Measurements from ENCODE around the gene PCDHA10. TPM values are rescaled to one million over a fixed set of nuclear protein-coding genes. Genes with fewer than 3 reads are reported as not detected.

The PCDHA10 gene
- total RNA-seq, 4 donors from 2014 or later = under 0.01 to 0.15 (median 0.08) TPM

Other genes starting within 250 kb of the PCDHA10 start
- 10 to 100 TPM in 3 of 4 donors, 1 to 10 TPM in 1; 7.6 to 58.1 (median 30.9) TPM for gene CD14, start 222.7 kb upstream of the PCDHA10 start, total RNA-seq
- gene TMCO6, start 216.4 kb upstream of the PCDHA10 start, total RNA-seq = 10 to 100 TPM; 18.4 to 46.7 (median 28.2) TPM
- 10 to 100 TPM; 31.3 to 56.3 (median 42.5) TPM for gene NDUFA2, start 208.3 kb upstream of the PCDHA10 start, total RNA-seq
- 100 to 1,000 TPM in 1 of 4 donors, 10 to 100 TPM in 3; 44.9 to 110 (median 79.8) TPM for gene IK, start 208.1 kb upstream of the PCDHA10 start, total RNA-seq
- gene WDR55, start 191.0 kb upstream of the PCDHA10 start, total RNA-seq = 10 to 100 TPM; 24.2 to 29.5 (median 25.4) TPM
- gene DND1, start 182.3 kb upstream of the PCDHA10 start, total RNA-seq = under 1 TPM in 2 of 4 donors, not detected in 2; 0.19 to 0.75 TPM
- 10 to 100 TPM; 44.3 to 74.0 (median 62.9) TPM for gene HARS1, start 164.5 kb upstream of the PCDHA10 start, total RNA-seq
- gene HARS2, start 164.4 kb upstream of the PCDHA10 start, total RNA-seq = 10 to 100 TPM; 13.3 to 24.2 (median 22.8) TPM
- gene ZMAT2, start 155.4 kb upstream of the PCDHA10 start, total RNA-seq = 10 to 100 TPM; 25.2 to 52.4 (median 41.3) TPM
- not detected for gene PCDHA1, start 69.8 kb upstream of the PCDHA10 start, total RNA-seq
- not detected for gene PCDHA2, start 61.0 kb upstream of the PCDHA10 start, total RNA-seq
- under 1 TPM in 3 of 4 donors, not detected in 1; 0.09 to 0.19 (median 0.18) TPM for gene PCDHA3, start 54.8 kb upstream of the PCDHA10 start, total RNA-seq
- gene PCDHA4, start 48.8 kb upstream of the PCDHA10 start, total RNA-seq = under 1 TPM; 0.18 to 0.38 (median 0.27) TPM
- gene PCDHA5, start 34.3 kb upstream of the PCDHA10 start, total RNA-seq = under 1 TPM in 3 of 4 donors, not detected in 1; 0.09 to 0.19 (median 0.15) TPM
- under 1 TPM in 3 of 4 donors, not detected in 1; 0.19 to 0.27 (median 0.21) TPM for gene PCDHA6, start 27.9 kb upstream of the PCDHA10 start, total RNA-seq
- under 1 TPM in 2 of 4 donors, not detected in 2; 0.15 to 0.19 TPM for gene PCDHA7, start 21.6 kb upstream of the PCDHA10 start, total RNA-seq
- under 1 TPM in 1 of 4 donors, not detected in 3; 0.19 TPM for gene PCDHA8, start 14.7 kb upstream of the PCDHA10 start, total RNA-seq
- gene PCDHA9, start 7.5 kb upstream of the PCDHA10 start, total RNA-seq = under 1 TPM in 1 of 4 donors, not detected in 3; 0.19 TPM
- gene PCDHA11, start 13.1 kb downstream of the PCDHA10 start, total RNA-seq = under 1 TPM in 3 of 4 donors, not detected in 1; under 0.01 to 0.11 (median 0.04) TPM
- under 1 TPM in 2 of 4 donors, not detected in 2; 0.15 to 0.26 TPM for gene PCDHA12, start 19.4 kb downstream of the PCDHA10 start, total RNA-seq
- under 1 TPM in 1 of 4 donors, not detected in 3; 0.19 TPM for gene PCDHA13, start 26.2 kb downstream of the PCDHA10 start, total RNA-seq
- gene PCDHAC1, start 70.4 kb downstream of the PCDHA10 start, total RNA-seq = under 1 TPM in 3 of 4 donors, not detected in 1; 0.06 to 0.27 (median 0.19) TPM
- gene PCDHAC2, start 110.6 kb downstream of the PCDHA10 start, total RNA-seq = 1 to 10 TPM in 1 of 4 donors, under 1 TPM in 1, not detected in 2; 0.19 to 2.2 TPM
- not detected for gene PCDHB1, start 195.5 kb downstream of the PCDHA10 start, total RNA-seq
- gene PCDHB2, start 238.7 kb downstream of the PCDHA10 start, total RNA-seq = 1 to 10 TPM in 2 of 4 donors, under 1 TPM in 2; 0.53 to 2.3 (median 0.97) TPM
- under 1 TPM; 0.30 to 0.76 (median 0.71) TPM for gene PCDHB3, start 244.6 kb downstream of the PCDHA10 start, total RNA-seq